ENCODE data around the gene CD81.
"Not testable (repeated sequence)": the region's sequence is repeated elsewhere in the genome, so short reads cannot be mapped to it uniquely, and the experiment has no call there.

CD81 gene

DNA sequence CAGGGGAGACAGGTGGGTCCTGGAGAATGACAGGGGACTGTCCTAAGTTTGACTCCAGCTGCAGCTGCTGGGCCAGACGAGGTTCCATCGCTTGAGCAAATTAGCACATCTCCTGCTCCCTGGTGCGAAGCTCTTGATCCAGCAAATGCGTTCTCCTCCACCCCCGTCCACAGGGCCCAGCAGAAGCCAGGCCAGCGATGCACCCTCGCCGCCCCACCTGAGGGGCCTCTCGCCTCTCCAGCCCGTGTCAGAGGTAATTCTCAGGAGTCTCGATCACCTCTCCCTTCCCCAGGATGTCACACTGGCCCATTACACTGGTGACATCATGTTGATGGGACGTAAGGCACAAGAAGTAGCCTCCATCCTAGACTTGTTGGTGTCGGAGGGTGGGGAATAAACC lies 19.5 kb upstream of the CD81 start:
- not testable (repeated sequence) for DNase-seq

GRCh38 chr11:2358754-2359442 lies 18.2 kb upstream of the CD81 start:
- DNase-seq: no peak

GRCh38 chr11:2359557-2359956 lies 17.6 kb upstream of the CD81 start:
- DNase-seq: no peak

GRCh38 chr11:2360081-2360642 lies 16.9 kb upstream of the CD81 start:
- no peak for DNase-seq

GRCh38 chr11:2361565-2361964 lies 15.5 kb upstream of the CD81 start:
- no peak for DNase-seq

- DNase-seq: no peak
Measured at GRCh38 chr11:2362414-2362813, 14.7 kb upstream of the CD81 start.

DNA sequence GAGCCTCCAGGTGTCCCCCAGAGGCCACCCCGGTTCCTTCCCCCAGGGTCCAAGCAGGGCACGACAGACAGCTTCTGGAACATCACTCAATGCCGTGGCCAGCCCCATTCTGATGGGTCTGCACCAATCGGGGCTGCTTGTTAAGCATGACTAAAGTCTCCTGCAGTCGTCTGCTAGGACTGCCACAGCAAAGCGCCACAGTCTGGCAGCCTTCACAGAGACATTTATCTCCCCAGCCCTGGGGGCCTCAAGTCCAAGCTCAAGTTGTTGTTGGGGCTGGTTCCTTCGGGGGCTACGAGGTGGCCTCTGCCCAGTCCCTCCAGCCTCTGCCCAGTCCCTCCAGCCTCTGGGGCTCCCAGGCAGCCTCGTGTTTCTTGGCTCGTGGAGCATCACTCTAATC lies 14.0 kb upstream of the CD81 start:
- DNase-seq: no peak

DNA sequence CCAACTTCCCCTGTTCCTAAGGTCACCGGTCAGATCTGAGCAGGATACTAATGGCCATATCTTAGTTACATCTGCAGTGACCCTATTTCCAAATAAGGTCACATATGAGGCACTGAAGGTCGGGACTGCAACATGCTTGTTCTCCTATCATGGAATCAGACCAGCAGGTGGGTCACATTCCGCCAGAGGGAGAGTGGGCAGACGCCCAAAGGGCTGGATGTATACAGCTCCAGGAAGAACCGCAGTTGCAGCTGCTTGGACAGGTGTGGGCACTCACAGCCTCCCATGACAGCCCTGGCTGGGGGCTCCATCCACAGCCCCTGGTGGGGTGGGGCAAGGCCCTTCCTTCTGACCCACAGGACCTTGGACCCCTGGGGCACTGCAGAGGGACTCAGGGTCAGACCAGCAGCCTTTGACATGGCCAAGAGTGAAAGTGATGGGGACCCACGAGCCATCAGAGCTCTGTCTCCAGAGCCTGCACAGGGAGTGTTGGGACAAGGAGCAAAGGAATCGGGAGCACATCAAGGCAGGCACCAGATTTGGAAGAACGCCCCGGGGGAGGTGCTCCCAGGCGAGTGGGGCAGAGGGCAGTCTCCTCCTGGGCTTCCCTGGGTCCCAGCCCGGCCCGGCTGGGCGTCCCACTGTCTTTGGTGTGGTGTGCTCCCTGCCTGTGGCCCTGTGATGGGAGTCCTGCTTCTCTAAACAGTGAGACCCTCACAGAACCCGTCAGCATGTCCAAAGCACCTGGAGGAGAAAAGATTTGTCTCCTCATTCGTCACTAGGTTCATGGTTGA lies 13.3 kb upstream of the CD81 start:
- no peak for DNase-seq

DNA sequence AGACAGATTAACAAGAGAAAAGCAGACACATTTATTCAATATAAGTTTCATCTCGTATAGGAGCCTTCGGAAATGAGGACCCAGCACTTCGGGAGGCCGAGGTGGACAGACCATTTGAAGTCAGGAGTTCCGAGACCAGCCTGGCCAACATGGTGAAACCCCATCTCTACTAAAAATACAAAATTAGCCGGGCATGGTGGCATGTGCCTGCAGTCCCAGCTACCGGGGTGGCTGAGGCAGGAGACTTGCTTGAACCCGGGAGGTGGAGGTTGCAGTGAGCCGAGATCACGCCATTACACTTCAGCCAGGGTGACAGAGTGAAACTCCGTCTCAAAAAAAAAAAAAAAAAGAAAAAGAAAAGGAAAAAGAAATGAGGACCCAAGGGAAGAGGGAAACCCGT lies 12.7 kb upstream of the CD81 start:
- DNase-seq: not testable (repeated sequence)

DNA sequence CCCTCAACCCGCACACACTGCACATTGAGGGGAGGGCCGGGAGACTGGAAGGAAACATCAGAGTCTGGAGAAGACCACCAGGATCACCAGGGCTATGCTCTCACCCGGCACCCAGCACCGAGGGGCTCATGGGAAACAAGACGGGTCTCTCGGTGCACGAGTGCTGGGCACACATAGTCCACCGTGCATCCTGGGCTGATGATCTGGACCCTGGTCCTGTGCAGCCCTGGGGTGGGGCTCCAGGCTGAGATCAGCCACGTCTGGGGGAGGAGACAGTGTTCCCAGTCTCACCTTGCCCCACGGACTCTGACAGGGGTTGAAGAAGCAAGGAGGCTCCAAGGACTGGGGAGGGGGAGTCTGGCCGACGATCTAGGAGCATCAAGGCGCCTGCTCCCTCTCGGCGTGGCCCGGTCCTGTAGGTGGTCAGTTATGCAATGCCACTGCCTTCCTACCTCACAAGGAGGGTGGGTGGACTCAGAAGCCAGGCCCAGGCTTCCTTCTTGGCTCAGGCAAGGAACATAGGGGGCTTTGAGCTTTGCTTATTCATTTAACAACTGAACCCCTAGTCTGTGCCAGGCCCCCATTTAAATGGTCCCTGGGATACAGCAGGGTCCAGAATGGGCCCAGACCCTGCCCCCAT lies 11.4 kb upstream of the CD81 start:
- no peak for DNase-seq

- no peak for DNase-seq
Measured at GRCh38 chr11:2366276-2366675, 10.8 kb upstream of the CD81 start.

- no peak for DNase-seq
Measured at GRCh38 chr11:2366733-2367132, 10.4 kb upstream of the CD81 start.

DNA sequence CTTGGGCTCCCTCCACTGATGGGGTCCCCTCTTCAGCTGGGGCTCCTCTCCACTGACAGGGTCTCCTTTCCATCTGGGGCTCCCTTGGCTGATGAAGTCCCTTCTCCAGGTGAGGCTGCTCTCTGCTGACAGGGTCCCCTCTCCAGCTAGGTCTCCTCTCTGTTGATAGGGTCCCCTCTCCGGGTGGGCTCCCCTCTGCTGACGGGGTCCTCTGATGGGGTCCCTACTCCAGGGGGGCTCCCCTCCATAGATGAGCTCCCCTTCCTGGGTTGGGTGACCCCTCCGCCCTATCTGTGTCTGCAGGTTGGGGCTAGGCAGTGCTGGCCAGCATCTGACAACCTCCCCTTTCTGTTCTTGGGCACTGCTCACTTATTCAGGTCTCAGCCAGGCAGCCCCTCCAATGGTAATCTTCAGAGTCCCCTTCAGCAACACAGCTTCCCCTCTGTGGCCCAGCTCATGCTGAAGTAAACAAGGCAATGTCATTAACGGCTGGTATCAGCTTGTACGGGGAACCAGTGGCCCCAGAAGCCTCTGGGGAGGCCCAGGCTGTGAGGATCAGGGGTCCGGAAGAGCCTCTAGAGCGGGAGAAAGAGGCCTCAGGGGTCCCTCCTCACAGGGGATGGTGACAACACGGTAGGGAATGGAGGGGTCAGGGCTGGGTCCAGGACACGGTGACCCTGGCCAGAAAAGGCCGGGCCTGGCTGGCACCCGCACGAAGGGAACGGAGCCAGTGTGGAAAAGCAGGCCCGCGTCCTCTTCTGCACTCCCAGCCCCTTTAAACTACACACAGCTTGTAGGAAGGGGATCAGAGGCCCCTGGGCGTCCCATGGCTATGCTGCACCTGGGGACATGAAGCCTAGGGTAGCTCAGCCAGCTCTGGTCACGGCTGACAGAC lies 9.6 kb upstream of the CD81 start:
- DNase-seq: no peak

GRCh38 chr11:2368178-2368850 lies 8.8 kb upstream of the CD81 start:
- DNase-seq: no peak

DNA sequence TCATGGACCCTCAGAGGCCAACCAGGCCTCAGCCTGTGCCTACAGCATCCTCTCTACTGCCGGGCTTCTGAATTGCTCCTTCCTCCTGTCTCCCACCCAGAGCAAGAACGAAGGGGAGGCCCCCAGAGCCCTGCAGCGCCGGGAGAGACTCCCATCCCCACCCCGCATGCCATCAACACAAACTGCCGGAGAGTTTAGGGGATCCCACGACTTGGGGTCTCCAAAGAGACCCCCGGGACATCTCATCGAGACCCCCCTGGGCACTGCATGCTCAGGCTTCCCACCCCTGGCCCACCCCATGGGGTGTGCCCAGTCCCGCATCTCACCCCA lies 8.3 kb upstream of the CD81 start:
- no peak for DNase-seq

- DNase-seq: no peak
Measured at GRCh38 chr11:2369320-2369719, 7.8 kb upstream of the CD81 start.

DNA sequence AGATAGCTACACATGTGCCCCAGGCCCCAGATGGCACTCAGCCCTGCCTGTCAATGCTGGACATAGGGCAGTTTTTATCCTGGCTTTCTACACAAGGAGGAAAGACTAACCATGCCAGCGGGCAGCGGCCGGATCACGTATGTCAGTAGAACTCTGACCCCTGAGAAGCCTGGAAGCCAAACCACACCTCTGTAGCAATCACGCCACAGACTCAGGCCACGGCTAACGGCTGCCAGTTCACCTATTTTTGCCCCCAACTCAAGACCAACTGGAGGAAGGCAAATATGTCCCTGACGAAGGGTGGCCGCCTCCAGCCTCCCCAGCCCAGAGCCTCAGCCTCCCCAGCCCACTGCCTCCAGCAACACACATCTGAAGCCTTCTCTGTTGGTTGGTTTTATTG lies 7.2 kb upstream of the CD81 start:
- DNase-seq: no peak

GRCh38 chr11:2374456-2375201 lies 2.5 kb upstream of the CD81 start:
- DNase-seq: no peak

GRCh38 chr11:2375341-2375853 lies 1.7 kb upstream of the CD81 start:
- no peak for DNase-seq

- DNase-seq: no peak
Measured at GRCh38 chr11:2375964-2376551, 1.1 kb upstream of the CD81 start.

All from SW 1271 (cell line).